ENCODE results near the gene STXBP1. TPM values are rescaled to one million over a fixed set of nuclear protein-coding genes. Genes with fewer than 3 reads are reported as not detected.
A peak's percentile ranks its signal among the peaks of the same experiment; 100 is the strongest.

The STXBP1 gene
- total and polyA plus RNA-seq, 9 of the 15 experiments (the other 6 are each of a cell fraction or from before 2014, with no cell fraction given) = 4.6 to 35.1 (median 9.7) TPM

DNA sequence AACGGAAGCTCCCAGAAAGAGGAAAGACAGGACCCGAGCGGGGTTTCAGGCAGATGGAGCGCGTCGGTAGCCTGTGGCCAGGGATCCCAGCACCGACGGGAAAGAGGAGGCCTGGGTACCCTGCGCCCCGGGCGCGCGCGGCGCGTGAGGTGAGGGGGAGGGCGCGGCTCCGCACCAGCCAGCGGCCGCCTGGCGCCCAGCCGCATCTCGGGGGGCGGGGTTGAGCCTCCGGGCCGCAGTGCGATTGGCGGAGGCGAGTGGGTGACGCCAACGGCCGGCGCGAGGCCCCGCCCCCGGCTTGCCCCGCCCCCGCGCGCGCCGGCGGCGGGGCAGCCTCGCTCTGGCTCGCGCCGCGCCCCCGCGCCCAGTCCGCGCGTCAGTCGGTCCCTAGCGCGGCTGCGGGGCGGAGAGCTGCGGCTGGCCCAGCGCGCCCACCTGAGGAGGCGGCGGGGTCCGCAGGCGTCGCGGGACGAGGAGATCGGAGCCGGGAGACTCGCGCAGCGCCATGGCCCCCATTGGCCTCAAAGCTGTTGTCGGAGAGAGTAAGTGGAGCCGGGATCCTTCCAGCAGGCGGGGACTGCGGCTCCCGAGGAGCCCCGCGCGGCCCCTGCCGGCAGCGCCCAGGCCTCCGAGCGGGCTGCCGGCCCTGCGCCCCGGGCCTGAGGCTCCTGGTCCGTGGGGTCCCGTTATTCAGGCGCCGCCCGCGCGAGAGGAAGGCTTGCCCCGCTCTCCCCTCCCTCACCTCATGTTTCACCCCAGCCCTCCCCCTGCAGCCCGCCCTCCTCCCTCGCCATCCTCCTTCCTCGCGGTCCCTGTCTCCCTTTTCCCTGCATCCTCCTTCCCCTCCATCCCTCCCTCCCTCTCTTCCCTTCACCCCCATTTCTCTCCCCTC is at the start of gene STXBP1 (continued):
- TF ChIP-seq ZNF57 (CRISPR knock-in tag; IDR thresholded peaks at IDR 0.05) (no peak), SRSF3 (IDR thresholded peaks at IDR 0.05; ENCODE audit: insufficient read depth, low read length) (no peak), HDAC1 (IDR thresholded peaks at IDR 0.05) (no peak), YY1 (IDR thresholded peaks at IDR 0.05; ENCODE audit: borderline replicate concordance in 1 of 3, control insufficient read depth in 1 of 3, extremely low read depth in 1 of 3, insufficient read depth in 3 of 3, insufficient read length in 1 of 3, insufficient replicate concordance in 2 of 3, low read depth in 1 of 3, low read length in 2 of 3) (peak in 1 of 3 experiments; percentile 44), ZNF280B (CRISPR knock-in tag; IDR thresholded peaks at IDR 0.05) (no peak), MYC (IDR thresholded peaks at IDR 0.05; ENCODE audit: low read depth, low read length) (peak; percentile 25; the same call in 1 of the 2 replicates), MYC (CRISPR knock-in tag; IDR thresholded peaks at IDR 0.05; ENCODE audit: borderline replicate concordance, low read depth) (no peak), RFX7 (CRISPR knock-in tag; IDR thresholded peaks at IDR 0.05) (no peak), ZNF224 (CRISPR knock-in tag; IDR thresholded peaks at IDR 0.05) (no peak), SRF (CRISPR knock-in tag; IDR thresholded peaks at IDR 0.05) (no peak), GTF2A2 (tag; IDR thresholded peaks at IDR 0.05) (no peak), BCOR (IDR thresholded peaks at IDR 0.05) (no peak), CCNT2 (IDR thresholded peaks at IDR 0.05; ENCODE audit: borderline replicate concordance, extremely low read depth, insufficient read length, low read depth, low read length) (peak; percentile 85), ZFX (CRISPR knock-in tag; IDR thresholded peaks at IDR 0.05) (peak; percentile 65), SMAD4 (CRISPR knock-in tag; conservative IDR thresholded peaks at IDR 0.05) (peak; percentile 76), ZMIZ1 (IDR thresholded peaks at IDR 0.05; ENCODE audit: low read depth in 2 of 2, low read length in 2 of 2) (peak in 1 of 2 experiments; percentile 42; a peak in 1 of 4 replicates), TCFL5 (CRISPR knock-in tag; conservative IDR thresholded peaks at IDR 0.05) (no peak), E2F3 (CRISPR knock-in tag; IDR thresholded peaks at IDR 0.05) (0 out of 2 replicates have a peak, but pooled peaks have one; percentile 54), NFIX (CRISPR knock-in tag; IDR thresholded peaks at IDR 0.05; ENCODE audit: low read depth) (no peak)
- TF ChIP-seq, protein P1, sequence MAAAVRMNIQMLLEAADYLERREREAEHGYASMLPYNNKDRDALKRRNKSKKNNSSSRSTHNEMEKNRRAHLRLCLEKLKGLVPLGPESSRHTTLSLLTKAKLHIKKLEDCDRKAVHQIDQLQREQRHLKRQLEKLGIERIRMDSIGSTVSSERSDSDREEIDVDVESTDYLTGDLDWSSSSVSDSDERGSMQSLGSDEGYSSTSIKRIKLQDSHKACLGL (CRISPR knock-in tag; IDR thresholded peaks at IDR 0.05; ENCODE audit: borderline replicate concordance, poor library complexity, severe bottlenecking) = no peak

Measured in K562 (cell line).